Neural cell (in vitro differentiated cells): ENCODE data around the gene SND1. TPM values are rescaled to one million over a fixed set of nuclear protein-coding genes. Genes with fewer than 3 reads are reported as not detected.

Source experiments
- H2AFZ ChIP-seq: fragments of 200-600, 300-800 bp; sonication (generic), shearing (Covaris generic); 2 replicates; pipeline ENCODE4 v1.6.0; 2014; ENCODE audit warnings: low read depth, mild to moderate bottlenecking, antibody characterized with exemption, low read length, moderate library complexity
- H3F3A ChIP-seq: fragments of 200-600 bp; shearing (Covaris generic); 2 replicates; pipeline ENCODE4 v1.6.1; 2016; ENCODE audit warnings: mild to moderate bottlenecking, moderate library complexity, mixed read lengths, antibody characterized with exemption, low read length; ENCODE audit not compliant: insufficient read depth, poor library complexity, severe bottlenecking
- H3K27ac ChIP-seq: fragments of 200-600, 300-800 bp; sonication (generic), shearing (Covaris generic); 2 replicates; pipeline ENCODE4 v1.5.1; 2014; ENCODE audit warnings: mild to moderate bottlenecking, low read length, moderate library complexity
- H3K27me3 ChIP-seq: fragments of 300-800, 200-600 bp; sonication (generic), shearing (Covaris generic); 2 replicates; pipeline ENCODE4 v1.6.0; 2014; ENCODE audit warnings: mild to moderate bottlenecking, low read depth, low read length, moderate library complexity; ENCODE audit not compliant: insufficient read depth
- H3K36me3 ChIP-seq: fragments of 300-800, 200-600 bp; sonication (generic), shearing (Covaris generic); 2 replicates; pipeline ENCODE4 v1.5.1; 2014; ENCODE audit warnings: mild to moderate bottlenecking, antibody characterized with exemption, low read length, moderate library complexity; ENCODE audit not compliant: insufficient read depth
- H3K4me2 ChIP-seq: fragments of 300-800, 200-600 bp; sonication (generic), shearing (Covaris generic); 2 replicates; pipeline ENCODE4 v1.6.0; 2014; ENCODE audit warnings: mild to moderate bottlenecking, low read length
- H3K4me3 ChIP-seq: fragments of 300-800, 200-600 bp; sonication (generic), shearing (Covaris generic); 2 replicates; pipeline ENCODE4 v1.5.1; 2014; ENCODE audit warnings: mild to moderate bottlenecking, low read length, moderate library complexity
- H3K79me2 ChIP-seq: fragments of 200-600 bp; shearing (Covaris generic); replicated peaks from 2 replicates; pipeline ENCODE4 v1.6.0; 2014; ENCODE audit warnings: mild to moderate bottlenecking, low read length, moderate library complexity; ENCODE audit not compliant: insufficient read depth
- H3K9ac ChIP-seq: fragments of 300-800, 200-600 bp; sonication (generic), shearing (Covaris generic); 2 replicates; pipeline ENCODE4 v1.6.1; 2016; ENCODE audit warnings: mild to moderate bottlenecking, low read length, mixed read lengths
- H3K9me2 ChIP-seq: fragments of 200-600 bp; shearing (Covaris generic); 2 replicates; pipeline ENCODE4 v1.6.1; 2016; ENCODE audit warnings: mild to moderate bottlenecking, low read length, mixed read lengths; ENCODE audit not compliant: insufficient read depth
- H3K9me3 ChIP-seq: fragments of 200-600, 300-800 bp; sonication (generic), shearing (Covaris generic); 2 replicates; pipeline ENCODE4 v1.6.1; 2016; ENCODE audit warnings: mild to moderate bottlenecking, mixed run types, low read length, moderate library complexity, mixed read lengths
- H4K20me1 ChIP-seq: fragments of 200-600 bp; shearing (Covaris generic); 2 replicates; pipeline ENCODE4 v1.6.1; 2016; ENCODE audit warnings: mild to moderate bottlenecking, mixed run types; ENCODE audit not compliant: insufficient read depth
- CTCF ChIP-seq: fragments of 450-650 bp; IDR thresholded peaks from 2 replicates; pipeline ENCODE4 v1.5.1; 2014; ENCODE audit warnings: antibody characterized with exemption, mild to moderate bottlenecking, moderate library complexity; ENCODE audit not compliant: poor library complexity, severe bottlenecking
- EP300 ChIP-seq: fragments of 450-650 bp; conservative IDR thresholded peaks from 2 replicates; pipeline ENCODE4 v1.6.1; 2014; ENCODE audit warnings: antibody characterized with exemption, mild to moderate bottlenecking, moderate library complexity; ENCODE audit not compliant: poor library complexity, severe bottlenecking
- EZH2 ChIP-seq: fragments of 200-600, 300-800 bp; shearing (Covaris generic), sonication (generic); IDR thresholded peaks from 2 replicates; pipeline ENCODE4 v1.6.1; 2014; ENCODE audit warnings: antibody characterized with exemption, low read length, borderline replicate concordance, mild to moderate bottlenecking; ENCODE audit not compliant: insufficient read depth, poor library complexity, severe bottlenecking
- MXI1 ChIP-seq: fragments of 450-650 bp; conservative IDR thresholded peaks from 2 replicates; pipeline ENCODE4 v1.6.1; 2014; ENCODE audit warnings: antibody characterized with exemption, mild to moderate bottlenecking; ENCODE audit not compliant: poor library complexity, severe bottlenecking
- POLR2AphosphoS5 ChIP-seq: IDR thresholded peaks from 2 replicates; pipeline ENCODE4 v1.6.1; 2012
- RAD21 ChIP-seq: fragments of 450-650 bp; conservative IDR thresholded peaks from 2 replicates; pipeline ENCODE4 v1.6.1; 2014; ENCODE audit warnings: antibody characterized with exemption, mild to moderate bottlenecking, moderate library complexity
- REST ChIP-seq: IDR thresholded peaks from 2 replicates; pipeline ENCODE4 v1.6.1; 2012; ENCODE audit warnings: borderline replicate concordance
- SMC3 ChIP-seq: fragments of 450-650 bp; conservative IDR thresholded peaks from 2 replicates; pipeline ENCODE4 v1.6.1; 2014; ENCODE audit warnings: antibody characterized with exemption, mild to moderate bottlenecking, moderate library complexity; ENCODE audit not compliant: poor library complexity
- TAF1 ChIP-seq: IDR thresholded peaks from 2 replicates; pipeline ENCODE4 v1.6.1; 2012; ENCODE audit warnings: low read depth
- polyA plus RNA-seq: library from polyadenylated mRNA; depleted of rRNA; stranded (reverse); fragments of >200 nt; gene quantifications from 2 replicates; pipeline ENCODE4 v1.2.3, GENCODE V29; 2014

Gene SND1
- polyA plus RNA-seq, 1 donor from 2014 or later: 37.4 TPM

GRCh38 chr7:128033246-128033645 lies 381.3 kb downstream of the SND1 start:
- H3K4me3 ChIP-seq: peak overlapping the region; percentile 74
- no peaks in the 10 kb centered on the region for H3K9me2 ChIP-seq
- no peak for TF ChIP-seq SMC3
- no peak for TF ChIP-seq EP300
- no peak for TF ChIP-seq EZH2
- no peak for TF ChIP-seq REST
- TF ChIP-seq MXI1: no peak
- no peaks in the 10 kb centered on the region for H3K9me3 ChIP-seq
- H3K9ac ChIP-seq: peak overlapping the region; percentile 76
- no peaks in the 10 kb centered on the region for H4K20me1 ChIP-seq
- no peak overlapping the region for H3K27ac ChIP-seq
- no peaks in the 10 kb centered on the region for H3K27me3 ChIP-seq
- H2AFZ ChIP-seq: no peak overlapping the region
- peaks cover 7% of the 10 kb centered on the region for H3K36me3 ChIP-seq
- H3K4me2 ChIP-seq: no peak overlapping the region
- peaks cover 25% of the 10 kb centered on the region for H3K79me2 ChIP-seq
- H3F3A ChIP-seq: no peaks in the 10 kb centered on the region

- H3K9ac ChIP-seq: no peak overlapping the region
- H3K9me2 ChIP-seq: no peaks in the 10 kb centered on the region
- H4K20me1 ChIP-seq: no peaks in the 10 kb centered on the region
- no peaks in the 10 kb centered on the region for H3K36me3 ChIP-seq
- H3F3A ChIP-seq: no peaks in the 10 kb centered on the region
- H3K79me2 ChIP-seq: peaks cover 9% of the 10 kb centered on the region
- H3K4me2 ChIP-seq: no peak overlapping the region
- H2AFZ ChIP-seq: no peak overlapping the region
- H3K27me3 ChIP-seq: no peaks in the 10 kb centered on the region
- TF ChIP-seq MXI1 (no peak), EZH2 (no peak), EP300 (no peak), SMC3 (no peak), REST (no peak), CTCF (no peak), RAD21 (no peak), TAF1 (no peak), POLR2AphosphoS5 (no peak)
- no peak overlapping the region for H3K27ac ChIP-seq
- no peak overlapping the region for H3K4me3 ChIP-seq
- no peaks in the 10 kb centered on the region for H3K9me3 ChIP-seq
These were observed 382.8 kb downstream of the SND1 start for GRCh38 chr7:128034825-128035224.
